ENCODE results near the gene PPP1R1B.
"Not testable (repeated sequence)": the region's sequence is repeated elsewhere in the genome, so short reads cannot be mapped to it uniquely, and the experiment has no call there.

The PPP1R1B gene

GRCh38 chr17:39626171-39627046 is at the start of gene PPP1R1B:
Gene PPP1R1B (plus strand): TSS chr17:39626952. CDS start chr17:39627393, 441 bp downstream.
- DNase-seq (ENCODE audit: low spot score): peak; percentile 83

DNA sequence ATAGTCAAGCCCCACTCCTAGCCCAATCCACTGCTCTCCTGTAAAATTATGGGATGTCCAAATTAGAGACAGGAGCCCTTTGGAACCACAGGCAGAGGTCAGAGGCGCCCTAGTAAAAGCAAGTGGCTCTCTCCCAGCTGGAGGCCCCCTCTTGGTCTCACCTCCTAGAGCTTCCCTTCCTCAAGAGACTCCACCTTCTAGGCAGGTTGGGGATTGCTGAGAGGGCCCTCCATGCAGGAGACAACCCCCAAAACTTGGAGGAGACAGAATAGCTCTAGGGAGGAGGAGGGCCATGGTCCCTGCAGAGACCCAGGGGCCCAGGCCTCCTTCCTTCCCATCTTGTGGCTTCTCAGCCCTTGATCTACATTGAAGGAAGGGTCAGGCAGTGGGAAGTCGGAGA is 48.5 kb upstream of the PPP1R1B start:
- no peak for DNase-seq (ENCODE audit: low spot score)

DNA sequence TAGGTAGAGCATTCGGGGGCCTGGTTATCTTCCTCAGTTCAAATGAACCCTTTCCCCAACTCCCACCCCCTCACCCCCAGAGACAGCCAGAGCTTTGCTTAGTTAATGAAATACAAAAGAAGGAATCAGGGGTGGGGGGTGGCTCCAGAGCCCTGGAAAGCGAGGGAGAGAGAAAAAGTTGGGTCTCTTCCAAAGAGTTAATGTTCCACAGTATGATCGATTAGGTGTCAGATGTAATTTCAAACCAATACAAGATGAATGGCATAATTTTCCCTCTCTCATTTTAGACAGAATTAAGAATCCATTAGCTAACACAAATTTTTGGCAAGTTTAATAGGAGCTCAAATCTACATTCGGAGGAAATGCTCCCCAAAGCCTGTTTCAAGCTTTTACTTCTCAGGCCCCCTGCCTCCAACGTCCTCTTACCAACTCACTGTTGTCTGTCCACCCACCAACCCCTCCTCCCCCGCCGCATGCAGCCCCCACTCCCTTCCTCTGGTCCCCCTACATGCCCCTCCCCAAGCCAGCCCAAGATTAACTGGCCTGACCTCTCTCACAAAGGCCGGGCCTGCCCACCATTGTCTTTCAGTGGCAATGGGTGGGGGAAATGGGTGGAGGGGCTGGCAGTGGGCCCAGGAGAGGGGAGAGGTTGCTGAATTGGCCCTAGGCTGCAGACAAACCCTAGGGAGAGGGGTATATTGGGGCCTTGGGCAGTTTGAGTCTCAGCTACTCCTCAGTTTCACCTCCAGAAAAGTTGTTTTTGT is 47.3 kb upstream of the PPP1R1B start:
- no peak for DNase-seq (ENCODE audit: low spot score)

DNA sequence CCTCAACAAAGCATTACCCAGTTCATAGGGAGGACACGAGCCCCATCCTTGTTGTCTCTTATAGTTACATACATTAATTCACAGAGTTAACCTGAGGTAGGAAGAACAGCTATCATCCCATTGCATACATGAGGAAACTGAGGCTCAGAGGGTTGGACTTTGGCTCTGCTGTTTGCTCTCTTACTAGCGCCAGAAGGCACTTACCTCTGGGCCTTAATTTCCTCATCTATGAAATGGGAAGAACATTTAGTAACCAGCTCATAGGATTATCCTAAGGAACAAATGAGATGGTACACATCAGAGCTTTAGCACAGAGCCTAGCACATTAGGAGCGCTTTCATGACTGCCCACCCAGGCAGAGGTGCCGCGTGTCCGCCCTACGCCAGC is 46.7 kb upstream of the PPP1R1B start:
- no peak for DNase-seq (ENCODE audit: low spot score)

DNA sequence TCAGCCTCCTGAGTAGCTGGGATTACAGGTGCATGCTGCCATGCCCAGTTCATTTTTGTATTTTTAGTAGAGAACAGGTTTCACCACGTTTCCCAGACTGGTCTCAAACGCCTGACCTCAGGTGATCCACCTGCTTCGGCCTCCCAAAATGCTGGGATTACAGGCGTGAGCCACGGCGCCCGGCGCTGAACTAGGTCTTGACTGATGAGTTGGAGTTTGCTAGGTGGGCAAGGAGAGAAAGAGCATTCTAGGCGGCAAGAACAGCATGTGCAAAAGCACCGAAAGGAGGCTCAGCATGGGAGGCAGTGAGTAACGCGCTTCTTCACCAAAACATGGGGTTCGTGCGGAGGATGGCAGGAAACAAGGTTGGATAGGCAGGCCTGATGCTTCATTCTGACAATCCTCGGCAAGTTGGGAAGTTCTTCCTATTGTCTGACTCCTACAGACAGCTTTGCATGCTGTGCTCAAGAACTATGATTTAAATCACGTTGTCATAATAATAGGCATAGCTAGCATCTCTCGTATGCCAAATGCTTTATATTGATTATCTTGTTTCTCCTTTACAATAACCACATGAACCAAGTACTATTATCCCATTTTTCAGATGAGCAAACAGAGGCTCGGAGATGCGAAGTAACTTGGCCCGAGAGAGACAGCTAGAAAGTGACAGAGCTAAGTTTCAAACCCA is 45.5 kb upstream of the PPP1R1B start:
- no peak for DNase-seq (ENCODE audit: low spot score)

- DNase-seq (ENCODE audit: low spot score): no peak
Observed at GRCh38 chr17:39581759-39582085, 45.0 kb upstream of the PPP1R1B start.

DNA sequence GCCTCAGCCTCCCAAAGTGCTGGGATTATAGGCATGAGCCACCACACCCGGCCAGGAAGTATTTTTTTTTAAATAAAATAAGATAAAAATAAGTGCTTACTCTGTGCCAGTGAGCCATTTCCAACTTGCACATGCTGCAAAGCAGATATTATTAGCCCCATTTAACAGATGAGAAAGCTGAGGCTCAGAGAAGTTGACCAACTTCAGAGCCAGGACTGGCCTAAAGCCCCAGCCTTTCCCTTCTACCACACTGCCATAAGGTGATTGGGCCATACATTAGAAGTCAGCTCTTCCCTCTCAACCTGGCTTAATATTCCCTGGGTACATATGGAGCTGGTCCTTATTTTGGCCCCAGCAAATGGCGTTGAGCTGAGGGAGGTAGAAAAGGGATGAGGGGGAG is 44.1 kb upstream of the PPP1R1B start:
- DNase-seq (ENCODE audit: low spot score): no peak

DNA sequence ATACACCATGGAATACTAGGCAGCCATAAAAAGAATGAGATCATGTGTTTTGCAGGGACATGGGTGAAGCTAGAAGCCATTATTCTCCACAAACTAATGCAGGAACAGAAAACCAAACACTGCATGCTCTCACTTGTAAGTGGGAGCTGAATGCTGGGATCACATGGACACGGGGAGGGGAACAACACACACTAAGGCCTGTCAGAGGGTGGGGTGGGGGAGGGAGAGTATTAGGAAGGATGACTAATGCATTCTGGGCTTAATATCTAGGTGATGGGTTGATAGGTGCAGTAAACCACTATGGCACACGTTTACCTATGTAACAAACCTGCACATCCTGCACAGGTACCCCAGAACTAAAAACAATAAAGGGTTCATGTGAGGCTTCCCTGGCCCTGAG is 36.6 kb upstream of the PPP1R1B start:
- not testable (repeated sequence) for DNase-seq (ENCODE audit: low spot score)

GRCh38 chr17:39591958-39592954 is 34.5 kb upstream of the PPP1R1B start:
- DNase-seq (ENCODE audit: low spot score): no peak

- no peak for DNase-seq (ENCODE audit: low spot score)
Observed at GRCh38 chr17:39593371-39593770, 33.4 kb upstream of the PPP1R1B start.

DNA sequence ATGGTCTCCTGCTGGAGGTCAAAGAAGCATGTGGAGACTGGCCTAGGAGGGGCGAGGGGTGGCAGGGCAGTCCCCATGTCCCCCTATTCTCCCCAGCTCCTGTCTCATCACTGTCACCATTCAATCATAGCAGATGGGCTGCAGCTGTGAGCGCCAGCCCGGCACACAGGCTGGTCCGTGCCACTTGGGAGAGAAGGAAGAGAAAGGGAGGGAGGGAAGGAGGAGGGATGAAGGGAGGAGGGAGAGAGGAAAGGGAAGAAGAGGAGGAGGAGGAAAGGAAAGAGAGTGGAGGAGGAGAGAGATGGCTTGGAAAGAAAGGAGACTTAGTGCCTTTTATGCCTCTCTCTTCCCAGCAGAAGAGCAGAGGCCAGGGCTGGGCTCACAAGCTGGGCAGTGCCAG is 31.5 kb upstream of the PPP1R1B start:
- DNase-seq (ENCODE audit: low spot score): no peak

DNA sequence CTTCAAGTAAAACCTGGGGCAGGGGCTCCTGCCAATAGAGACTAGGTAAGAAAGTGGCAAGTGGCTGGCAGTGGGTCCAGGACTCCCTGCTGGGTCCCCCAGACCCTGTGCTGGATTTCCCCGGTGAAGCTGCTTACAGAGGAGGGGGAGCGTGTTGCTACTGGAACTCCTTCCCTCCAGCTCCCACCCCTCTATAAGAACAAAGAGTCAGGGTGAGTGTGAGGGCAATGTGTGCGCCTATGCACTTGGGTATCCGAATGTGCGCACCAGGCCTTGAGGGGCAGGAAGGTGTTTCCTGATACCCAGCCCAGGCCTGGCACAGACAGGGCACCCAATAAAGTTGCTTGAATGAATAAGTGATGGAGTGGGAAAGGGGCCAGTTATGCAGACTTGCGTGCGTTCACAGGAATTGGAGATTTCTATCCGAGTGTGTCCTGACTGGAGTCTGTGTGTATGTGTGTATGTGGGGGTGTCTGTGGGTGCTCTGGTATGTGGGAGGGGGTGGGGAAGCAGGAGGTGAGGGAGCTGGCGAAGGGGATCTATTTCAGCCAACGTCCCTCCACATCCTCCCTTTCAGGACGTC is 30.7 kb upstream of the PPP1R1B start:
- DNase-seq (ENCODE audit: low spot score): no peak

- DNase-seq (ENCODE audit: low spot score): no peak
Observed at GRCh38 chr17:39596543-39597267, 30.0 kb upstream of the PPP1R1B start.

GRCh38 chr17:39597372-39598046 is 29.2 kb upstream of the PPP1R1B start:
- no peak for DNase-seq (ENCODE audit: low spot score)

GRCh38 chr17:39598047-39598481 is 28.7 kb upstream of the PPP1R1B start:
- DNase-seq (ENCODE audit: low spot score): no peak

GRCh38 chr17:39598630-39599003 is 28.1 kb upstream of the PPP1R1B start:
- no peak for DNase-seq (ENCODE audit: low spot score)

GRCh38 chr17:39599004-39599664 is 27.6 kb upstream of the PPP1R1B start:
- DNase-seq (ENCODE audit: low spot score): no peak

GRCh38 chr17:39599665-39600231 is 27.0 kb upstream of the PPP1R1B start:
- DNase-seq (ENCODE audit: low spot score): no peak
